Measurements from ENCODE around the gene MOB3A. TPM values are rescaled to one million over a fixed set of nuclear protein-coding genes. Genes with fewer than 3 reads are reported as not detected.
A peak's percentile ranks its signal among the peaks of the same experiment; 100 is the strongest.

MOB3A gene
- total and polyA plus RNA-seq, 9 of the 15 experiments (the other 6 are each of a cell fraction or from before 2014, with no cell fraction given) = 1.1 to 24.1 (median 6.0) TPM

DNA sequence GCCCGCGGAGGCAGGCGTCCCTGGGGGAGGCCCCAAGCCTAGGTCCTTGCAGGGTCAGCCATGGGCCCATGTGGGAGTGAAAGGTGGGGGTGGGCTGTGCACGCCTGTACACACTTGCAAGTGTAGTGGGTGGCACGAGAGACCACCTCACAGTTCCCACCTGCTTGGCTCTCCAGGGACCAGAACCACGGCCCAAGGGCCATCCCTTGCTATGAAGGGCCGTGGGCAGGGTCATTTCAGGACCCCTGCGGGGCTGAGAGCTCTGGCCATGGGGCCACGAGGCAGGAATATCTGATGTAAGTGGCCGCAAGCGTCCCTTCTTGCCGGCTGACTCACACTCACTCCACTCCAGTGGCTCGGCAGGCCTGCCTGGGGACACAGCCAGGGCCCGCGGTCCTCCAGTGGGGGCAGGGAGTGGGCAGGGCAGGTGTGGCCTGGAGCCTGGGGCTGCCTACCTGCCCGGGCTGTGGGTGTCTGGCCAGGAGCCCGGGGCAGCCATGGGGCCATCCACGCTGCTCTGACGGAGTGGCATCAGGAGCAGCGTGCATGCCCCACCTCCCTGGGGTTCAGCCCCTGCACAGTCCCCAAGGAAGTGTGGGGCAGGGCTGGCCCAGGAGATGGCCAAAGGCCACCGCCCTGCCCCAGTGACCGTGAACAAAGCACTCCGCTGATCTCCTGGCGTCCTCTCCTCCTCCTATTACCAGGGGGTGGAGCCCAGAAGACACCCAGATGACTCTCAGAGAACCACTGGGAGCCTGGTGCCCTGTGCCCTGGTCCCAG is 36.5 kb downstream of the MOB3A start (continued):
- TF ChIP-seq MGA (IDR thresholded peaks at IDR 0.05) (peak; percentile 84), NCOA2 (IDR thresholded peaks at IDR 0.05; ENCODE audit: partially characterized antibody in 2 of 2) (no peak), TRIM24 (IDR thresholded peaks at IDR 0.05) (peak; percentile 80 to 81; a peak in 2 of 4 replicates), NR3C1 (CRISPR knock-in tag; IDR thresholded peaks at IDR 0.05) (peak; percentile 25; the same call in 1 of the 2 replicates), RBM39 (optimal IDR thresholded peaks at IDR 0.05; ENCODE audit: low read depth, low read length) (no peak), SRSF7 (optimal IDR thresholded peaks at IDR 0.05; ENCODE audit: low read depth, low read length) (no peak), KLF6 (CRISPR knock-in tag; IDR thresholded peaks at IDR 0.05; ENCODE audit: borderline replicate concordance) (peak; percentile 89), SPI1 (IDR thresholded peaks at IDR 0.05; ENCODE audit: borderline replicate concordance, low read depth, low read length) (0 out of 2 replicates have a peak, but pooled peaks have one; percentile 2), HNRNPL (IDR thresholded peaks at IDR 0.05; ENCODE audit: low read depth, low read length) (peak; percentile 82), ZBTB26 (CRISPR knock-in tag; IDR thresholded peaks at IDR 0.05) (0 out of 2 replicates have a peak, but pooled peaks have one; percentile 2), IRF9 (tag; IDR thresholded peaks at IDR 0.05) (peak; percentile 88), POLR3G (IDR thresholded peaks at IDR 0.05; ENCODE audit: extremely low read depth, insufficient read length, insufficient replicate concordance) (no peak), CBFA2T3 (IDR thresholded peaks at IDR 0.05) (0 out of 2 replicates have a peak, but pooled peaks have one; percentile 30), MAZ (CRISPR knock-in tag; conservative IDR thresholded peaks at IDR 0.05 in 1 of 2, IDR thresholded peaks at IDR 0.05 in 1 of 2) (peak; percentile 95)

All from K562 (cell line).